ENCODE measurements around the gene EFCAB9.

EFCAB9 gene

DNA sequence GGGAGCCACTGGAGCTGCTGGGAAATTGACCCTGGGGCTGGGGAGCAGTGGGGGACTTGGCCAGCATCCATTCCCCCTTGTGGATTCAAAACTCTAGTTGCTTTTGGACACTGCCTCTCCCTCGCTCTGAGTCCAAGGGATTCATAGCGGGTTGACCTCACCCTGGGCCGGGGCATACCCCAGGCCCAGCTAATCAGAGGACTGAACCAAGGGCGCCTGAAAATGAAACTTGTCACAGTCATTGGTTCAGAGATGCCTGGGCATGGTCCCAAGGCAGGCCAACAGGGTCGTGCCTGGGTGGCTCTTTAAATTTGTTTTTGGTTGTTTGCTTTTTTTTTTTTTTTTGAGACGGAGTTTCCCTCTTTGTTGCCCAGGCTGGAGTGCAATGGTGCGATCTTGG is 28.5 kb upstream of the EFCAB9 start:
- in situ Hi-C loops (cut with MboI; ENCODE audit: low sequenced_read_pairs): no loop called here

DNA sequence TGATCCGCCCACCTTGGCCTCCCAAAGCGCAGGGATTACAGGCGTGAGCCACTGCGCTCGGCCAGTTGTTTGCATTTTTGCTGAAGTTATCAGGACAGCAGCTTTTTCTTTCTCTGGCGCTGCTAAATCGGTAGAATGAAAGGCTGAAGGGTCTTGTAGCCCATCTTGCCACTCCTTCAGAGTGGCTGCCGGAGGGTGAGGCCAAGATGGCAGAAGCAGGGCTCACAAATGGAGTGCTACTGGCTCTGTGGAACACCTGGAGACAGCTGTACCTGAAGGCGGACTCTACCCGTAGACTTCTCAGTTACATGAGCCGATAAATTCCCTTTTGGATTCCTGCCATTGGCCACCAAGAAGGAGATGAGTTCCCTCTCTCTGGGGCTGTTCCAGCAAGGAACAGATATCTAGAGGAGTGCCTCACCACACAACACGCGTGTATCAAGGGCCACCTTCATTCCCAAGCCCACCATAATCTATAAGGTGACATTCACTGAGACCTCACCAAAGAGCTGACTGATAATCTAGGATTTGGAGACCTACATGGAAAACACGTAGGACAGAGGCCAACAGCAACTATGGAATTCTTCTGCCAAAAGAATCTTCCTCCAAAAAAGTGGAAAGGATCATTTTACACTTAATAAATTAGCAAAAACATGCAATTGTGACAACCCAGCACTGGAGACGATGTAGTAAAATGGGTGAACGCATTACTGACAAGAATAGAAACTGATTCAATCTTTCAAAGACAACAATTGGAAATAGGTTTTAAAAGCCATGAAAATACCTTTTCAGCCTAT is 27.7 kb upstream of the EFCAB9 start:
- in situ Hi-C loops (cut with MboI; ENCODE audit: low sequenced_read_pairs): no loop called here

DNA sequence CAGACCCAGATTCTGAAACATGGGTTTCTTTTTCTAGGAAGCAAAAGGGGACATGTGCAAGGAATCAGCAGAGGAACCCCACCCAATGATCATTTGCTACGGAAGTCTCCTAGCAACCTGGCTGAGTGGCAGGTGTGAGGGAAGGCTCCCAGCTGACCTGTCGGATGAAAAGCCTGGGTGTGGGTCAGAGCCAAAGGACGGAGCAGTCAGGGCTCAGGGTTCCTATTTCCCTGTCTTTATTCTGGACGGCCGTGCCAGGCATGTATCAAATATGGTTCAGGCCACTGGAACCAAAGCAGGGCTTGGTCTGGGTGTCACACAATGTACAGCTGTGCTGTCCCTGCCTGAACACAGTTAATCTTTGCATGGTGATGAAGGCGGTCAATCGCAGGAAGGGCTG is 26.1 kb upstream of the EFCAB9 start:
- in situ Hi-C loops (cut with MboI; ENCODE audit: low sequenced_read_pairs): no loop called here

DNA sequence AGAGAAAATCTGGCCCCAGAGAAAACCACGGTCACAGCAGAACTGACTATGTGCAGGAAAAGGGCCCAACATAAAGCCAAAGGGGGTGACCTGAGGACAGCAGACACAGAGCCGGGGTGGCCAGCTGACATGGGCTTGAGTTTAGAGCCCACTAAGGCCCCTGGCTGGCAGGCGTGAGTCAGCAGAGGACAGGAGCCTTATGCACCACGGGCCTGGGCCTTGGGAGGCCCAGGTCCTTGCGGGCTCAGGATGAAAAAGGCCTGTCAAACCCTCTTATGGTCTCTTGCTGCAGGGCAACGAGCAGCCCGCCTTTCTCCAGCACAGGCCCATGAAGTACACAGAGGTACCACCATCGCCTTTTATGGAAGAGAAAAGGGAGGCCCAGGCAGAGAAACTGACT is 25.7 kb upstream of the EFCAB9 start:
- in situ Hi-C loops (cut with MboI; ENCODE audit: low sequenced_read_pairs): no loop called here

DNA sequence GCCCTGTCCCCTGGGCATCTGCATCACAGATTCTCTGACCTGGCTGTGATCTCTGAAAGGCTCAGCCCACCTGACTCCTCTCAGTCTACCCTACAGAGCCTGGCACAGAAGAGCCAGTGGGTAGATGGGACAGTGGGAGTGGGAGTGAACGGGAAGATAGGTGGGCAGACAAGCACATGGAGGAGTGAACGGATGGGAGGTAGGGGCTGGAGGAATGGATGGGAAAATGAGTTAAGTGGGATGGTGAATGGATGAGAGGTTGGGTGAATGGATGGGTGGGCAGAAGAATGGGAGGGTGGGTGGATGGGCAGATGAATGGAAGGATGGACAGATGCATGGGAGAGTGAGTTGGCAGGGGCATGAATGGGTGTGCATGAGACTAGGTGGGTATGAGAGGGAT is 24.8 kb upstream of the EFCAB9 start:
- in situ Hi-C loops (cut with MboI; ENCODE audit: low sequenced_read_pairs): no loop called here

DNA sequence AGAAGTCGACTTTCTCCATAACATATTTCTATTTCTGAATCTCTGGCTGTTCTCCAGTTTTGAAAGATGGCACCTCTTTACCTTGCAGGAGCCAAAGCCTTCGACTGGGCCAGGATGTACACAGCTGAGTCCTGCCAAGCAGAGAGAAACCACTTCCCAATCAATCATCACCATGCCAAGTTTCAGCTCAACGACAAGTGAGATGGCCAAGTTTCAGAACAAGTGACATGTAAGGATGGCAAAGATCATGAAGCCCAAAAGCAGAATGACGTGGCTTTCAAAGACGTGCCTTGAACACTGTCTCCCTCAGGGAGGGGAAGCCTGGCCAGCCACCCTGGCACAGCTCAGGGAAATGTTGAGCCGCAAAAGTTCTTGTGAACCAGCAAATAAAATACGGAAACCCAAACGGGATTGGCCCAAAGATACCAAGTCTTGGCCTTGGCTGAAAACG is 23.7 kb upstream of the EFCAB9 start:
- in situ Hi-C loops (cut with MboI; ENCODE audit: low sequenced_read_pairs): no loop called here

DNA sequence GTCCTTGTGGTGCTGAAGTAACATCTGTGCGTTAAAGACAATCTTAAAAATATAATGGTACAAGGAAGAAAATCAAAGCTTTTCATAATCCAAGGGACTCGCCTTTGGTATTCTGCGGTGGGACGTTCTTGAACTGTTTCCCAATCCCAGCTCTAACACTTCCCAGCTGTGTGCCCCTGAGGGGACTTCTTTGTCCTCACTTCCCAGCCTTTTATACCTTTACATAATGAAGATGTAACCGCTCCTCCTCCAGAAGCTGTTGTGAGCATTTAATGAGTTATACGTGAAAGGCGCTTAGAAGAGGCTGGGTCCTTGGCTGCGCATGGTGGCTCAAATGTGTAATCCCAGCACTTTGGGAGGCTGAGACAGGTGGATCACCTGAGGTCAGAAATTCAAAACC is 22.9 kb upstream of the EFCAB9 start:
- in situ Hi-C loops (cut with MboI; ENCODE audit: low sequenced_read_pairs): no loop called here

DNA sequence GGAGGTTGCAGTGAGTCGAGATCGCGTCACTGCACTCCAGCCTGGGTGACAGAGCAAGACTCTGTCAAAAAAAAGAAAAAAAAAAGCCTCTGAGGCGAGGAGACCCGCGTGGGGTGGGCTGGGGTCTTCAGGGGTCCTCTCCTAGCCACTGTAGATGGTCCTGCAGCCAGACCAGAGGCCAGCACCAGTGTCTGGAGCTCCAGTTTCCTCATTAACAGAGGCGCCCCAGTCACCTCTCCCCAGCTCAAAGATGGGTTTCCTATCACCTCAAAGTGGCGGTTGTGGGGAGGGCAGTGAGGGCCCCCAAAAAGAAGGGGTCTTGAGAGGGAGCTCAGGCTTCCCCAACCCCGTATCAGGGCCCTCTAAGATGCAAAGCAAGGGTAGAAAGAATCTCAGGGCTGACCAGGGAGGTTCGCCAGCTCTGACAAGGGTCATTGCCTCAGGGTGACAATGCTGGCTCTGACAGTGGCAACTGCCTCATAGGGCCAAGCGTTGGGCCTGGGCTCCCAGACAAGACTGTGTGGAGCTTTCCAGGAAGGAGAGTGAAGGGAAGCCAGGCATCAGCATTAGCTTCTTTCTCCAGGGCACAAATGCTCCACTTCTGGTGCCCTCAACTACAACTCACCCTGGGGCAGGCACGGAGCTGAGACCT is 20.9 kb upstream of the EFCAB9 start:
- in situ Hi-C loops (cut with MboI; ENCODE audit: low sequenced_read_pairs): no loop called here

DNA sequence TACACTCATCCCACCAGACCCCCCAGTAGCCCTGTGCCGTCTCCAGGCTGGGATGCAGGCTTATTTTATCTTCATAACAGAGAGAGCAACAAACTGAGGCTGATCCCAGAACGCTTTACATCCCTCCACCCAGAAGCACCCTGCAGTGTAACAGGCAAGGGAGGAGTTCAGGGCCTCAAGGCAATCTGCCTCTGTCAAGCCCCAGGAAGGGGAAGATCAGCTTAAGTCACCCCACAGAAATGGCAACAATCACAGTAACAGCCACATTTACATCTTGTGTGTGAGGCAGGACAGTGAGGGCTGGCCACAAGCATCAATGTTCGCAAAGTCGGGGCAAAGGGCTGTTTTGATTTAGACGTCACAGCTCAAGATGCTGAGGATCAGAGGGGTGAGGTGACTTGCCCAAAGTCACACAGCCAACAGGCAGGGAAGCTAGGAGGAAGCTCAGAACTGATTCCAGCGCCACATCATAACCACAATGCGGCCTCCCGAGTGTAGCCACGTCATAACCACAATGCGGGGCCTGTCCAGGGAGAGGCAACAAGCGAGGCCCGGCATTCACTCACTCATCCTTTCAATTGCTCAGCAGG is 20.3 kb upstream of the EFCAB9 start:
- in situ Hi-C loops (cut with MboI; ENCODE audit: low sequenced_read_pairs): no loop called here

DNA sequence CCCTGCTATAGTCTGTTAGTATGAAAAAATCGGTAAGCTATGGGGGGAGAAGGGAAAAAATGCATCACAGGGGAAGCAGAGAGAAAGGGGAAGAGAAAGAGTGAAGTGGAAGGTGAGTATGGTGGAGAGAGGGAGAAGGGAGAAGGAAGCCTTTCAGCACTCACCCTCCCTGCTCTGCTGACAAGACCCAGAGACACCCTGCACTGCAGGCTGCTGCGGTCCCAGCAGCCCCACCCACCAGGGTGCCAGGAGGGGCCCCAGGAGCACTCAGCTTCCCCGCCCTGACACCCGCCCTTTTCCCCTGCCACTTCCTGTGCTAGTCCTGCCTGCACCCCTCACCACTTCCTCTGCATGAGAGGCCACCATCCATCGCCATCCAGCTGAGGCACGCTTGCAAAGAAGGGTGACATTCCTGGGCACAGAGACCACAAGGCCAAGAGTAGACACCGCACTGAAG is 18.7 kb upstream of the EFCAB9 start:
- in situ Hi-C loops (cut with MboI; ENCODE audit: low sequenced_read_pairs): loop anchor here (5.0 kb wide), 1 partner anchor 63 kb away; no protein-coding TSS in a partner anchor

DNA sequence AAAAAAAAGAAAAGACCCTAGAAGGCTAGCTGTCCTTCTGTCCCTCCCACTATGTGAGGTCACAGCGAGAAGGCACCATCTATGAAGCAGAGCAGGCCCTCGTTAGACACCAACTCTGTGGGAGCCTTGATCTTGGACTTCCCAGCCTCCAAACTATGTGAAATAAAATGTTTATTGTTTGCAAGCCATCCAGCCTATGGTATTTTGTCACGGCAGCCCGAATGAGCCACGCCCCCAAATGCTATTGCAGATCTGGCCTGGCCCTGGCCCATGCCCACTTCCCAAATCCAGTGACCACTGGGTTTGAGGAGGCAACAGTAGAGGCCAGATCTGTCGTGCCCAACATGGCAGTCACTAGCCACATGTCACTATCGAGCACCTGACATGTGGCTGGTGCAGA is 16.8 kb upstream of the EFCAB9 start:
- in situ Hi-C loops (cut with MboI; ENCODE audit: low sequenced_read_pairs): loop anchor here (5.0 kb wide), 1 partner anchor 65 kb away; no protein-coding TSS in a partner anchor

DNA sequence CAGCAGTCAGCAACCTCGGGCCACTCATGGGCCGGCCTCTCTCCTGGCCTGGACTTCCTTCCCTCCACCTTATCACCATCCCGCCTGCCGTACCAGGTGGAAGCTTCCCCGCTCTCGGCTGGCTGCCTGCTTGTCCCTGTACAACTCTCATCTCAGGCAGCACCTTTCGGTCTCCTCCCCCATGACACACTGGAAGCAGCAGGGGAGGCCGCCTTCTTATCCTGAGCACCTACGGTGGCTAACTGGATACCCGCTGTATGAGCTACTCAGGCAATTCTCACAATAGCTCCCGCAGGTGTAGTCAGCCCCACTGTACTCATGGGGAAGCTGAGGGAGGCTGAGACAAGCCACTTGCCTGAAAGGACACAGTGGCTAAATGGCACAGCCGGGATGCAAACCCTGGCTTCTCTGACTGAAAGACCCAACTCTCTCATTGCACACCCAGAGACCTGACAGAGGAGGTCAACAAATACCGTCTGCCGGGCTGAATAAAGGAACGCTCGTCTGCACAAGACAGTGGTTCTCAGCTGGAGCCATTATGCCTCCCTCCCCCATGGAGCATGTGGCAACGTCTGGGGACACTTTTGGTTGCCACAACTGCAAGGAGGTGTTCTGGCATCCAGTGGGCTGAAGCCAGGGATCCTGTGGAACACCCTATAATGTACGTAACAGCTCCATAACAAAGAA is 15.5 kb upstream of the EFCAB9 start:
- in situ Hi-C loops (cut with MboI; ENCODE audit: low sequenced_read_pairs): loop anchor here (5.0 kb wide), 1 partner anchor 66 kb away; no protein-coding TSS in a partner anchor

DNA sequence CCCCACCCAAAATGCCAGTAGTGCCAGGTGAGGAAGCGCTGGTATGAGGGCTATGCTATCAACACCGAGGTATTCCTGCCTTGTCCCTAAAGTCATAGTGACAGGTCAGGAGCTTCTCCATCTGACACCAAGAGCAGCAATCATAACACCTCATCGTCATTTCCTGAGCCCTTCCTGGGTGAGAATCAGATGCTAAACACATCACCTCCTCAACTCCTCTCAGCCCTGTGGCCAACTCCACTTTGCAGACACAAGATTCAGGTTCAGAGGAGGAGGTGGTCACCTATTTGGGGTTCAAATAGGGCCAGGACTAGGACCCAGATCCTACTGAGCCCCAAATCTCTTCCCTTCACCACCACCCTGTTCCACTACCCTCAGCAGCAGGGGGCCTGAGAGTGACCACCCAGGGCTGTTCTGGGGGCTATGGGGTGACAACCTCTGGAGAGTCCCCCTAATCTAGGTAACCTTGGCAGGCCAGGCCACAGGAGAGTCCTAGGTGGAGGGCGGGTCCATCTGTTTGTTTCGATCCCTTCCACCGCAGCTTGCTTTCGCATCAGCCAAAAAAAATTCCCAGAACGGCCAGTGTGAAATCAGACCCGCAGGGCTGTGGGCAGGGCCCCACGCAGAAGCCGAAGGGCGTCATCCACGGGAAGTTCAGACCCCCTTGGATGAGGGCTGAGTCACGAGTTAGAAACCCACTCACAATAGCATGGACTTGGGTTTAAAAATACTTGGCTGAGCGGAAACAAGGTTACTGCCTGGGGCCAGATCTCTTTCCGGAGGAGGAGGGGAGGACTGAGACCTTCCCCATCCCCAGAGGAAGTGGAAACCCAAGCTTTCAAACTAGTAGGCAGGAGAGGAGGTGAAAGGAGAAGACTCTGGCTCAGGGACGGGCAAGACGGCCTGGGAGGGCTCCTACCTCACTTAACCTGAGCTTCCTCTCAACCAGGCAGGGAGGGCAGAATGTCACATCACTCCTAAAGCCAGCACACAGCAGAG is 14.7 kb upstream of the EFCAB9 start:
- in situ Hi-C loops (cut with MboI; ENCODE audit: low sequenced_read_pairs): loop anchor here (5.0 kb wide), 1 partner anchor 67 kb away; no protein-coding TSS in a partner anchor

DNA sequence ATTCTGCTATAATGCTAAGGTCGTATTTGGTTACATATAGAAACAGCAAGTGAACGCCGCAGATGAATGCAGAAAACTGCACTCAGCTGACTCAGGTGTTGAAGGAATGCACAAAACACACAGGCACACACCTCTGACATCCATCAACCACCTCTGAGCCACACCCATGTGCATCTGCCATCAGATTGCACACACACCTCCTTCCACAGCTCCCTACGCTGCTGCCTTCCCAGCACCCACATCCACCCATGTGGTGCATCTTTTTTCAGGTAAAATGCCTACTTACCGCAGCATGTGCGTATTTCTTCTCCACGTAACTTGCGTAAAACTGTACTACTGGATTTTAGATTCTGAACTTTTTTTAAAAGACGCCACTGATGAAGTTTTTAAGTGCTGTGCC is 13.0 kb upstream of the EFCAB9 start:
- in situ Hi-C loops (cut with MboI; ENCODE audit: low sequenced_read_pairs): no loop called here

DNA sequence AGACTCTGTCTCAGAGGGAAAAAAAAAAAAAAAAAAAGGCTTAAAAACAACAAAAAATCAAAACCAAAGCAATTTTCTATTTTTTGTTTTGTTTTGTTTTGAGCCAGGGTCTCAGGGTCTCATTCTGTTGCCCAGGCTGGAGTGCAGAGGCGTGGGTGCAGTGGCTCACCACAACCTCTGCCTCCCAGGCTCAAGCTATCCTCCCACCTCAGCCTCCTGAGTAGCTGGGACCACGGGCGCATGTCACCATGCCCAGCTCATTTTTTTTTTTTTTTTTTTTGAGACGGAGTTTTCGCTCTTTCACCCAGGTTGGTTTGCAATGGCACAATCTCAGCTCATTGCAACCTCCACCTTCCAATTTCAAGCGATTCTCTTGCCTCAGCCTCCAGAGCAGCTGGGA is 11.7 kb upstream of the EFCAB9 start:
- in situ Hi-C loops (cut with MboI; ENCODE audit: low sequenced_read_pairs): no loop called here

DNA sequence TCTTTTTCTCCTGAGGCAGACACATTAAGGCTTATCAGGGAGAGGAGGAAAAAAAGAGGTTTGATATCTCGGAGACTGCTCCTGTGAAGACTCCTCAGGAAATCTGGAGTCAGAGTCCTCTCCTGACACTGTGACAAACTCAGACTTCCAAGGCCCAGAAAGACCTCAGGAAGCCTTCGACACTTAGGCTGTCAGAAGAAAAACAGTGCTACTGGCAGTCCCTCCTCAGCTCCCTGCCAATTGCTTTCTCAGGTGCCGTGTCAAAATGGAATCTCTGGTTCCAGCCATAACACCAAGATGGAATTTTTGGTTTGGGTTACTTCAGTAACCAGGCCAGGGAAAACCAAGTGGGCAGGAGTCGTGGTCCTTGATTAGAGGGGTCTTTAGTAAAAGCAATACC is 10.1 kb upstream of the EFCAB9 start:
- in situ Hi-C loops (cut with MboI; ENCODE audit: low sequenced_read_pairs): no loop called here

DNA sequence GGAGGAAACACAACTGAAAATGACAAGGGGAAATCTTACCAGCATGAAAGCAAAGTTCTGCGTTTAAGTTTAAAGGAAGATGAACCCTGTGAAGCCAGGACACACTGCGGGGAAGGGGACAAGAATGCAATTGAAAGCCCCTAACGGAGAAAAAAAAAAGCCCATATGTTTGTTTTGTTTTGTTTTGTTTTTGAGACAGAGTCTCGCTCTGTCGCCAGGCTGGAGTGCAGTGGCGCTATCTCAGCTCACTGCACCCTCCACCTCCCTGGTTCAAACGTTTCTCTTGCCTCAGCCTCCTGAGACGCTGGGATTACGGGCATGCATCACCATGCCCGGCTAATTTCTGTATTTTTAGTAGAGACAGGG is 8.9 kb upstream of the EFCAB9 start:
- in situ Hi-C loops (cut with MboI; ENCODE audit: low sequenced_read_pairs): no loop called here

DNA sequence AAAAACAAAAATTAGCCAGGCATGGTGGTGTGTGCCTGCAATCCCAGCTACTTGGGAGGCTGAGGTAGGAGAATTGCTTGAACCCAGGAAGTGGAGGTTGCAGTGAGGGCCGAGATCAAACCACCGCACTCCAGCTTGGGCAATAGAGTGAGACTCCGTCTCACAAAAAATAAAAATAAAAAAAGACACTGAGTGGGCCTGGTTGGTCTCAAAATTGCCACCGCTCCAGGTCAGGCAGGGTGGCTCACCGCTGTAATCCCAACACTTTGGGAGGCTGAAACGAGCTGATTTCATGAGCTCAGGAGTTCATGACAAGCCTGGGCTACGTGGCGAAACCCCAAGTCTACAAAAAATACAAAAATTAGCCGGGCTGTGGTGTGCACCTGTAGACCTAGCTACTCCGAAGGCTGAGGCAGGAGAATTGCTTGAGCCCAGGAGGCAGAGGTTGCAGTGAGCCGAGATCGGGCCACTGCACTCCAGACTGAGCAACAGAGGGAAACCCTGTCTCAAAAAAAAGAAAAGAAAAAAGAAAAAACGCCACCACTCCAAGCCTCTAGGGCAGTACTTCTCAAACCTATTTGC is 7.8 kb upstream of the EFCAB9 start:
- in situ Hi-C loops (cut with MboI; ENCODE audit: low sequenced_read_pairs): no loop called here

DNA sequence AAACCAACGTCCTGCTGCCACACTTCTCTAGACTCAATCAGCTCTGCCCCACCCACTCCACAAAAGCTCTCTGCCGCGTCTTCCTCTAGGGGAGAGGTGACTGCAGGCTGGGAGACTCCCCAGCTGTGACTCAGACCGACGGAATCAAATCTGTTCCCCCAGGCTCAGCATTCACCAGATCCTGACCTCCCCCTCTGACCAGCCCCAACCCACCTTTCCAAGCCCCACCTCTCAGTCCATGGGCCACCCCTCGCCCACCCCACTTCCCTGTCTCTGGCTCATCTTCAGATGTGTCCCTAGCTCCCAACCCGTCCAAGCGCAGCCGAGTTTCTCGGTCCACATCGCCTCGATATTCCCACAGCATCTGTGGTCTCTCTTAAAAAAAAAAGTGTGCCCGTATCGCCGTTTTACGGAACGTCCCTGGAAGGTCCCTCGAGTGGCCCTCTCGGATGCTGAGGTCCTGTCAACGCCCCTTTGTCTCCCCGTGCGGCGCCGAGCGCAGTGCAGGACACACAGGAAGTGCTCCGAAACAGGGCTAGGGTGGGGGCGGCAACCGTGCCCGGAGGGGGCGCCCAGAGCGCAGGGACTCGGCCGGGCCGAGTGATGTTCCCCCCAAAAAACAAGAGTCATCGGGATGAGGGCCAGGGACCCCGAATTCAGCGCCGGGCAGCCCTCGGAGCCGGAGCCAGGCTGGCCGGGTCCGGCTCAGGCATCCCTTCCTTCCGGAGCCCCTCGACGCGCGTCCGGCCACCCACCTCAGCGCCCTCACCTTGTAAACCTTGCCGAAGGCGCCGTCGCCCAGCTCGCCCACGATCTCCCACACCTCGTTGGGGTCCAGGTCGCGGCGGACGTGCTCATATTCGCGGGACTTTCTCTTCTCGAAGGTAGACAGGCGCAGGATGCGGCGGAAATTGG is 6.6 kb upstream of the EFCAB9 start:
- in situ Hi-C loops (cut with MboI; ENCODE audit: low sequenced_read_pairs): no loop called here
